Measurements from ENCODE around the gene SLC34A1.
"Not testable (repeated sequence)": the region's sequence is repeated elsewhere in the genome, so short reads cannot be mapped to it uniquely, and the experiment has no call there.

SLC34A1 gene

DNA sequence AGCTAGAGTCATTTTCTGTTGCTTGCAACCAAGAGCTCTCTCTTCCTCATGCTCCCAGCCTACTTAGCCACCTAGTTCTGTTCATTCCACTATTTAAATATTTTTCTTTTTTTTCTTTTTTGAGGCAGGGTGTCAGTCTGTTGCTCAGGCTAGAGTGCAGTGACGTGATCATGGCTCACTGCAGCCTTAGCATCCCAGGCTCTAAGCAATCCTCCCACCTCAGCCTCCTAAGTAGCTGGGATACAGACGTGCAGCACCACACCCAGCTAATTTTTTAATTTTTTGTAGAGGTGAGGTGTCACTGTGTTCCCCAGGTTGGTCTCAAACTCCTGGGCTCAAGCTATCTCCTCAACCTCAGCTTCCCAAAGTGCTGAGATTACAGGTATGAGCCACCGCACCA is 30.2 kb downstream of the SLC34A1 start:
- DNase-seq, result no peak

DNA sequence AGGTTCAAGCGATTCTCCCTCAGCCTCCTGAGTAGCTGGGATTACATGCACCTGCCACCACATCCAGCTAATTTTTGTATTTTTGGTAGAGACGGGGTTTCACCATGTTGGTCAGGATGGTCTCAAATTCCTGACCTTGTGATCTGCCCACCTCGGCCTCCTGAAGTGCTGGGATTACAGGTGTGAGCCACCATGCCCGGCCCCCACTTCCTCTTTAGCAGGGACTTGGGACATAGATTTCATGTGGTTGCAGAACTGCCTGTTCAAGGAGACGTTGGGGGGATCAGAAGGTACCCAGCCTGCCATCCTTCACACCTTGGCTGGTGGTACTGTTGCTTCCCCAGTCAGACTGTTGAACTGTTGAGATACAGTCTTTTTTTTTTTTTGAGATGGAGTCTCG is 32.8 kb downstream of the SLC34A1 start:
- not testable (repeated sequence) for DNase-seq

DNA sequence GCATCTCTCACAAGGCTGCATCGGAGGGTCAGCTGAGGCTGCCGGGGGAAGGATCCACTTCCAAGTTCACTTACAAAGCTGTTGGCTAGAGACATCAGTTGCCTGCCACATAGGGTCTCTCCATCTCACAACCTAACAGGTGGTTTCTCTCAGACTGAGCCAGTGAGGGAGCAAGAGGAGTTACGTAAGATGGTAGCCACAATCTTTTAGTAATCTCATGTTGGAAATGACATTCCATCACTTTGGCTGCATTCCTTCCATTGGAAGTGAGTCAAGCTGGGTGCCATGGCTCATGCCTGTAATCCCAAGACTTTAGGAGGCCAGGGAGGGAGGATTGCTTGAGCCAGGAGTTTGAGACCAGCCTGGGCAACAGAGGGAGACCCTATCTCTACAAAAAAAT is 34.8 kb downstream of the SLC34A1 start:
- no peak for DNase-seq

DNA sequence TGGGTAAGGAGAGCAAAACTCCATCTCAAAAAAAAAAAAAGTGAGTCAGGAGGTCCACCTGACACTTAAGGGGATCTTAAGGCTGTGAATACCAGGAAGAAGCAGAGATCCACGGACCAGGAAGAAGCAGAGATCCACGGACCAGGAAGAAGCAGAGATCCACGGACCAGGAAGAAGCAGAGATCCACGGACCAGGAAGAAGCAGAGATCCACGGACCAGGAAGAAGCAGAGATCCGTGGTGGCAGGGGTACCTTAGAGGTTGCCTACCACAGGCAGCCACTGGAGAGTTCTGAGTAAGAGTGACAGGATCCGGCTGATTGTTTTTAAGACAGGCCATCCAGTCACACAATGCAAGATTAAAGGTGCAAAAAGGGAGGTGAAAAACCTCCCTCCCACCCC is 36.2 kb downstream of the SLC34A1 start:
- not testable (repeated sequence) for DNase-seq

DNA sequence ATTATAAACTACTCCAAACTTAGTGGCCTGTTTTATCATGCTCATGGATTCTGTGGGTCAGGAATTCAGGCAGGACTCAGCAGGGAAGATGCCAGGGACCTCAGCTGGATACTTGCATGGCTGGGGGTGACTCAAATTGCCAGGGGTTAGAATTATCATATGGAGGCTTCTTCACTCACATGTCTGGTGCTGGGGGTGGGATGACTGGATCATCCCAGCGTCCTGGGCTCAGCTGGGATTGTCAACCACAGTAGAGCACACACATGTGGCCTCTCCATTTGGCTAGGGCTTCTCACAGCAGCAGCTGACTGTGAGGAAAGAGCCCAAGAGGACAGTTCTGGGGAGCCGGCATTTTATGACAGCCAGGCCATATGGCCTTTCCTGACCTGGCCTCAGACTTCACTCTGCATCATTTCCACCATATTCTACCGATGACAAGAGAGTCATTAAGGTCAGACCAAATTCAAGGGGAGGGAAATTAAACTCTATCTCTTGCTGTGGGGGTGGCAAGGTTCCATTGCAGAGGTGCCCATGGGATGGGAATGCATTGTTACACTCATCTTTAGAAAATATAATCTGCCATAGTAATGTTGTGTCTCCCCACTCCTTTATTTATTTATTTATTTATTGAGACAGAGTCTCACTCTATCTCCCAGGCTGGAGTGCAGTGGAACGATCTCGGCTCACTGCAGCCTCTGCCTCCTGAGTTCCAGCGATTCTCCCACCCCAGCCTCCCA is 37.0 kb downstream of the SLC34A1 start:
- no peak for DNase-seq

DNA sequence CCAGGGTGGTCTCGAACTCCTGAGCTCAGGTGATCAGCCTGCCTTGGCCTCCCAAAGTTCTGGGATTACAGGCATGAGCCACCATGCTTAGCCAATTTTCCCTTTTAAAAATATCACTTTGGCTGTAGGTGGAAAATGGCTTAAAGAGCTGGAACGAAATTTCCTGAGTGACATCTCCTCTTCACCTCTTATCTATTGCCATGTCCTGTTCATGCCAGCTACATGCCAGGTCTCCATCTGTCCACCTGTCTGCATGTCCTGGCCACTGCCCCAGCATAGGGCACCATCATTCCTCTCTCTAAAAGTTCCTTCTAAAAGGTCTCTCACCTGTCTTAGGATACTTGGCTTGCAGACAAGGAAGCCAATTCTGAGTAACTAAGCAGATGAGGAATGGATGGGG is 39.4 kb downstream of the SLC34A1 start:
- DNase-seq, result no peak

DNA sequence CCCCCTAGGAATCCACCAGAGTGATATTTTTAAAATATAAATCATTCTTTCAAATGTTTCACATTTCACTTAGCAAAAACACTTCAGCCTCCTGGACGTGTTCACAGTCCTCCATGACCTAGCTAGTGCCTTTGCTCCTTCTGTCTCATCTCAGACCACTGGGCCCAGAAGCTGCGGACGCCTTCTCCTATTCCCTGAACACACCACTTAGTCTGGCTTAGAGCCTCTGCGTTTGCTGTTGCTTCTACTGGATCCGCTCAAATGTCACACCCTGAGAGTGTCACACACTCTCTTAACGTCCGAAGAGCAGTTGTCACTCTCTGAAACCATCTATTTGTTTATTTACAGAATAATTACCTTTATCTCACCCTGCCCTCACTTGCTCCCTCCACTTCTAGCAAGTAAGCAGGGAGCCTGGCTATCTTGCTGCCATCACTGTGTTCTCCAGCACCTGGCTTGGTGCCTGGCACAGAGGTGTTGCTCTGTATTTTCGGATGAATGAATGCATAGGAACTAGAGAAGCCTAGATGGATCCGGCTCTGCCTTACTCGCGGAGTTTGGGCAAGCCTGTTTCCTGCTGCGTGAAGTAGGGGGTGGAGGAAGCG is 41.1 kb downstream of the SLC34A1 start:
- DNase-seq, result peak; percentile 43

DNA sequence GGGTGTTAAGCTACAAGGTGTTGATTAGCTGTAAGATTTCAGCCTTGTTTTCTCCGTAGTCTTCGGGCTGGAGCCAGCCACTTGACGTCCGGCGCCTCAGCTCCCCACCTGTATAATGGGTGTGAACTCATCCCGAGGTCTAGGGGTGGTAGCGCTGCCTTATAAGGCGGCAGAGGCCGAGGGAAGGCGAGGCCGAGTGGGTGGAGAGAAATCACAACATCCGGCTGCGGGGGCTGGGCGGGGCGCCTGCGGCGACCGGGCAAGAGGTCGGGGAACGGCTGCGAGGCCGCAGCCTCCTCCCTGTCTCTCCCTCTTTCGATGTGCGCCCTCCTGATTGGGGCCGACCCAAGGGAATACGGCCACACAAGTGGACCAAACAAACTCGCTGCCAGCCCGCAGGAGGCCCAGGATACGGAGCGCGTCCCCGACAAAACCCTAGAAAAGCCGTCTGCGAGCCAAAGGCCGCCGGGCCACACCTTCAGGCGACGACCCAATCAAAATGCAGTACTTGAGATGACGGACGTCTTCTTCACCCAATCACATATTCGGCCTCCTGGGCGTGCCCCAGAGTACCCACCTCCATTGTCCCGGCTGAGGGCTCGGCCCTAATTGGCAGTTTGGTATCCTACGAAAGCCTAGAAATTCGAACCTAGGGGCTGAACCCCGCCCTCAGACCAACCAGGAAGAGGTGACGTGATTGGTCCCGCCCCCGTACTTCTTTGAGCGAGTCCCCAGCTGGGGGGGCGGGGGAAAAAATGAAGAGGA is 41.7 kb downstream of the SLC34A1 start:
- peak; percentile 100 for DNase-seq

DNA sequence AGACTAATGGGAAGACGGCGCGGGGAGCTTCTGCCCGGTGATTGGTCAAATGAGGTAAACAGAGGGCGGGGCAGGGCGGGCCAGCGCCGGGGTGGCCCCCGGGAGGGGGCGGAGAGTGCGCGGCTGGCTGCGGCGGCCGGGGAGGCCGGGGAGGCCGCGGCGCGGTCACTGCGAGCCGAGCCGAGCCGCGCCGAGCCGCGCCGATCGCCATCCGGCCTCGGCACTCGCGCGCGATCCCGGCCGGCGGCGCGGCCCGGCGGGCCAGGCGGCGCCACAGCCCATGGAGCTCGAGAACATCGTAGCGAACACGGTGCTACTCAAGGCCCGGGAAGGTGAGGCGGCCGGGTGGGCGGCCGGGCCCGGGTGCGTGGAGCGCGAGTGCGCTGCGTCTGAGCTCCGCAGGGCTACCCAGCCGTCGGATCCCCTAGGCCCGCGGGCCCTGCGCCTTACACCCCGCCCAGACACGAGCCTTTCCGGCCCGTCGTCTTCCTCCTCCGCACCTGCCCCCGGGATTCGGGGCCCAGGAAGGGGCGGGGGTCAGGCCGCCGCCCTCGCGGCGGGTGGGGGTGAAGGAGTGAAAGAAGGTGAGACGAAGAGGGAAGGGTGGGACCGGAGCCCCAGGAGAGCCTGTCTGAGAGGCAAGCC is 42.5 kb downstream of the SLC34A1 start, which contains the start of gene GRK6:
GRK6 (plus strand) TSS at position 111 of the 645 bp plus-strand sequence; CDS start at position 281, 170 bp downstream.
- peak; percentile 61 for DNase-seq

DNA sequence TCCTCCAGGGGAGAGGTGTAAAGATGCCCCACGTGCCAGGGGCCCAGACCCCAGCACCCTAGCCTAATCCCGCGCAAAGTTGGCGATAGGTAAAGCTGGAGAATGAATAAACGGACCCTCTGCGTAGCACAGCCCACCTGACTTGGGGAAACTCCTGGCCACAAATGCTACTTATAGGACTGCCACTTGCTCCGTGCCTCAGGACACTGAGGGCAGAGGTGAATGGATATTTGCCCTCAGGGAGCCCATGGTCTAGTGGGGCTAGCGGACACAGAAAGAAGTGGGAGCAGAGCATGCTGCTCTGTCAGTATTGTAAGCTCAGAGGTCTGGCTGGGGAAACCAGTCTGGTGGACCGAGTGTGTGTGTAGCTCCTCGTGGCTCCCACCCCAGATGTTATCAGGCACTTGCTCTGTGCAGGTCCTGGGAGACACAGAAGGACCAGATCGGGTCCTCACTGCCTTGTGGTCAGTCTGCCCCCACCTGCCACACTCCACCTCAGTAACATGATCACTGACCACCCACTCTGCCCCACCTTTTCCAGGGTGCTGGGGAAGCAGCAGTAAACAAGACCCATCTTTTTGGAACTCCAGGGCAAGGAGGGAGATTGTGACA is 43.1 kb downstream of the SLC34A1 start:
- DNase-seq, result no peak

DNA sequence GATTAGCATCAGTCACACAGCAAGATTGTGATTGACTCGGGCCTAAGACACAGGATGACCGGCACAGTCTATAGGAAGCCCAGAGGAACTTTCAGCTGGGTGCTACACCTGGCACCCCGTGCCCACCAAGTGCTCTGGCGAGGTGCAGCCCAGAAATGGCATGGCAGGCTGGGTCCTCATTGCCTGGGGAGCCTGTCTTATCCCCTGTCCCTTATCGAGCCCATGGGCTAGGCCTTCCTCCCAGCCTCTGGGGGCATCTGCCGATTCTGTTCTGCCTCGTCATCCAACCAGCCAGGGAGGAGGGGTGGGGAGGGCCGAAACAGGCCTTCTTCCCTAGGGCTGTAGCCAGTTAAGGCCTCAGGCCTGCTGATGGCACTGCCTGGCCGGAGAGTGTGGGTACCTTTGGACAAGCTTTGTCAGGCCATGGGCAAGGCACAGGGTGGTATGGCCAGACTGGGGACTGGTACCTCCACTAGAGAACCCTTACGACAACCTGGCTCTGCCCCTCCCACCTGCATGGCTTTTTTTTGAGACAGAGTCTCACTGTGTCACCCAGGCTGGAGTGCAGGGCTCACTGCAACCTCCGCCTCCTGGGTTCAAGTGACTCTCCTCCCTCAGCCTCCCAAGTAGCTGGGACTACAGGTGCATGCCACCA is 43.8 kb downstream of the SLC34A1 start:
- DNase-seq, result no peak

DNA sequence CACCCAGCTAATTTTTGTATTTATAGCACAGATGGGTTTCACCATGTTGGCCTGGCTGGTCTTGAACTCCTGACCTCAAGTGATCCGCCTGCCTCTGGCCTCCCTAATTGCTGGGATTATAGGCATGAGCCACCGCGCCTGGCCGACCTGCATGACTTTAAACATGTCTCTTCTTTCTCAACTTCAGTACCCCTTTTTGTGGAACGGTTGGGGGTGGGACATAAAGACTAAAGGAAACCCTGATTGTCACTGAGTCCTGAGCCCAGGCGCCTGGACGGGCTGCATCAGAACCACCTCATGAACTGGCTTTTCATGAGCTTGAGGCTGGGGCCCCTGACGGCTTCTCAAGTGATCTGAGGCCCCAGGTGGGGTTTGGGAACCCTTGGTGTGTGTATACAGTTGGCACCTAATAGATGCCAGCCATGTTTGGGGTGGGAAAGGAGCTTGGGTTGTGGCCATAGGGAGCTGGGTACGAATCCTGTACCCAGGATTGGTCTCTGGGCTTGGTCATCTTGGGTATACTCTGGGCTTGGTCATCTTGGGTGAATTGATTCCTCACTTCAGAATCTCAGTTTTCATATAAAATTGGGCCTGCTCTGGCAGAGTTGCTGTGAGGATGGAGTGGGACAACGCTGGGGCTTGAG is 44.5 kb downstream of the SLC34A1 start:
- DNase-seq, result no peak

DNA sequence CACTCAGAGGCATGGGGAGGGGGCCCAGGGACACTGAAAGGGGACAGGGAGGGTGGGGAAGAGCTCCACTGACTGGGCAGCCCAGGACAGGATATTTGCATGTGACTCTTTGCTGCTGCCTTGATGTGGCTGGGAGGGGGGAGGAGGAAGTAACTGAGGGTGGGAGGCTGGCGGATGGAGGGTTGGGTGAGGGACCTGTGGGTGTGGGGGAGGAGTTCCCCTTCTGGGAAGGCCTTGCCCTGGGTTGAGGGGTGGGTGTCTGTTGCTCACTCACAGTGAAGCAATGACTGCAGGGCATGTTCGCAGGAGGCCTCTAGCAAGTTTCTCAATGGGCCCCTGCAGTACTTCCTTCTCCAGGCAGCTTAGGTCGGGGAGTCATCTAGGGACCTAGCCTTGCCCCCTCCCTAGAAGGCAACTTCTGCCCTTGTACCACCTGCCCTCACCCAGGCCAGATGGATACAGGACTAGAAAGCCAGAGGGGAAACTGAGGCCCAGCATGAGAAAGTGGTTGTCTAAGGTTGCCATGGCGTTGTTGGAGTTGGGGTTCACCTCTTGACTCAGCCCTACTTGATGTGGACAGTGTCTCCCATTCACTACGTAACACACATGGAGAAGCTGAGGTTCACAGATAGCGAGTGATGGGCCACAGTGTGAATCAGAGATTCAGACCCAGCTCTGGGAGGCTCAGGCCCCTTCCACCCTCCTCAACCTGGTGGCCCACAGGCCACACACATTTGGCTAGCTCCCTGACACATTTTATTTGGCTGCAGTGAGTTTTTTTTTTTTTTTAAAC is 45.2 kb downstream of the SLC34A1 start:
- no peak for DNase-seq

DNA sequence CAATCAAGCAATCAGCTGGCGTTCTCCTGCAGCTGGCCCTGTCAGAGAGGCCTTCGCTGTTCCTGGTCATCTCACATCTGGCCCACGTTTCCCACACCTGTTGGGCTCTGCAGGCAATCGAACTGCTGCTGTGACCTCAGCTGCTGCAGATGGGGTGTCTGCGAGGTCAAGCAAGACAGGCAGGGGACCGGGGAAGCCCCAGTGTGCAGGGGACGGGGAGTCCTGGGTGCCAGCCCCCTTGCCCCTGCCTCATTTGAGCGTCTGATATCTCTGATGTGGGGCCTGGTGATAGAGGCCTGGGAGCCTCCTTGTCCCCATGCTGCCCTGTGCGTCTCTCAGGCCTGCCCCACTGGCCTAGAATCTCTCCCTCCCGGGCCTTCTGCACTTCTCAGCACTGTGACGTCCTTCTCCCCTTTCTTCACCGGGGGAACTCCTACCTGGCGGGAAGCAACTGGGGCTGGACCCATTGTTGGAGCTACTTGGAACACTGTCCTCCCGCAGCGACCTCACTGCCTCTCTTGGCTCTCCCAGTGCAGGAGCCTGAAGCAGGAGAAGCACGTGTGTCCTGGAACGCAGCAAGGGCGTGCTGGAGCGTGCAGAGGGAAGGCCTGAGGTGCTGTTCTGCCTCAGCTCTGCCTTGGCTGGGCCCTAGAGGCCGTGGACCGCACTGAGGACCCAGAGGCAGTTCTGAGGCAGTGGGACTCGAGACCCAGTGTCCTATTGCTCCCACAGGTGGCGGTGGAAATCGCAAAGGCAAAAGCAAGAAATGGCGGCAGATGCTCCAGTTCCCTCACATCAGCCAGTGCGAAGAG is 46.1 kb downstream of the SLC34A1 start:
- DNase-seq, result no peak

DNA sequence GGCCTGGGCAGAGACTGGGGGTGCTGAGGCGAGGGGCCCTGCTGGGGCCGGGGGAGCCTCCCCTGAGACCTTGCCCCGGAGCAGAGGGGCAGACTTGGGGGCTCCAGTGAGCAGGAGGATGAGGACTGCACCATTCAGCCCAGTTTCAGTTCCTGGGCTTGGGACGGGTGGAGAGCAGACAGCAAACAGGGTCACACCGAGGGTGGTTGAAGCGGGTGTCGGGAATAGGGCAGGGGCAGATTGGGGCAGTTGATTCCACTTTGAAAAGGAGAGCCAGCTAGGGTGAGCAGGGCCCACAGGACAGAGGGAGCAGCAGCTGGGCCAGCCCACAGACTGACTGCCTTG is 46.7 kb downstream of the SLC34A1 start:
- DNase-seq, result no peak

DNA sequence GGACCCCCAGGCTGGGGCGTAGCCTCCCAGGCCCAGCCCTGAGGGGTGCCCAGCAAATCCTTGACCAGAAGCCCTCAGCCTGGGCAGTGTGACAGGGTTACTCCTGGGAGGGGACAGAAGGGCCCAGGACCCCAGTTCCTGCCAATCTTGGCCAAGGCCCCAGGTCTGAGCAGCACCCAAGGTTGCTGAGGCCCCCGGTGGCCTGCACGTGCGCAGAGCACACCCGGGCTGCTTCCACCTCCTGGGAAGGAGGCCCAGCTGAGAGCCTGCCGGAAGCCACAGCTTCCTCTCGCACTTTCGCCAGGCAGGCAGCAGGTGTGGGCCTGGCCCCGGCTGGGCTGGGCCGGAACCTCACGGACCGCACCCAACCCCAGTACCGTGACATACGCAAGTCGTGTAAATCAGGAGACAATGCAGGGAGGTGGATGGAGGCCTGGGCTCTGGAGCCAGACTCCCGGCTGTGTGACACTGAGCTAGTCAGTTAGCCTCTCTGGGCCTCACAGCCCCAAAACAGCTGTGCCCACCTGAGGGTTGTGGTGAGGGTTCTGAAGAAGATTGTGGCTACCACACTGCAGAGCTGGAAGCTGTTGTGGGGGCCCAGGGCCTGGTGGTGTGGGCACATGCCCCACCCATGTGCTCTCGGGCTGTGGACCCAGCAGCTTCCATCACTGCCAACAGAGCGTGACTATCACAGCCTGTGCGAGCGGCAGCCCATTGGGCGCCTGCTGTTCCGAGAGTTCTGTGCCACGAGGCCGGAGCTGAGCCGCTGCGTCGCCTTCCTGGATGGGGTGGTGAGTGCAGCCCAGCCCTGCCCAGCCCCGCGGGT is 47.3 kb downstream of the SLC34A1 start:
- no peak for DNase-seq

DNA sequence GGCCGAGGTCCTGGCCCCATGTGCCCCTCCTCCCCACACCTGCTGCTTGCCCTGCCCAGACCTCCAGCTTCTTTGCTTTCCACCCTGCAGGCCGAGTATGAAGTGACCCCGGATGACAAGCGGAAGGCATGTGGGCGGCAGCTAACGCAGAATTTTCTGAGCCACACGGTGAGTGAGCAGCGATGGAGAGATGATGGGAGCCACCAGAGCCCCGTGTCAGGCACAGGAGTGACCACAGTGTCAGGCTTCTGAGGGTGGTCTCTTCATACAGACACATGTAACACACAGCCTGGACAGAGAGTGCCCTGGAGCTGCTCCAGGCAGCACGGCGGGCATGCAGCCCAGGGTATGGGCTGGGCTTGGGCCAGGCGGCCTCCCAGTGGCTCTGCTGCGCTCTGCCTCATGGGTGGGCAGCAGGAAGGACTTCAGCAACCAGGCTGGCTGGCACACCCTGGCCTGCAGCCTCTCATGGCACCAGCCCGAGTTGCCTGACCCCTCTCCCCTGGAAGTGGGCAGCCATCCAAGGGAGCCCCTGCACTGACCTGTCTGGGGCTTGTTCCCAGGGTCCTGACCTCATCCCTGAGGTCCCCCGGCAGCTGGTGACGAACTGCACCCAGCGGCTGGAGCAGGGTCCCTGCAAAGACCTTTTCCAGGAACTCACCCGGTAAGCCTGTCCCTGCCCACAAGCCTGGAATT is 48.1 kb downstream of the SLC34A1 start:
- no peak for DNase-seq

DNA sequence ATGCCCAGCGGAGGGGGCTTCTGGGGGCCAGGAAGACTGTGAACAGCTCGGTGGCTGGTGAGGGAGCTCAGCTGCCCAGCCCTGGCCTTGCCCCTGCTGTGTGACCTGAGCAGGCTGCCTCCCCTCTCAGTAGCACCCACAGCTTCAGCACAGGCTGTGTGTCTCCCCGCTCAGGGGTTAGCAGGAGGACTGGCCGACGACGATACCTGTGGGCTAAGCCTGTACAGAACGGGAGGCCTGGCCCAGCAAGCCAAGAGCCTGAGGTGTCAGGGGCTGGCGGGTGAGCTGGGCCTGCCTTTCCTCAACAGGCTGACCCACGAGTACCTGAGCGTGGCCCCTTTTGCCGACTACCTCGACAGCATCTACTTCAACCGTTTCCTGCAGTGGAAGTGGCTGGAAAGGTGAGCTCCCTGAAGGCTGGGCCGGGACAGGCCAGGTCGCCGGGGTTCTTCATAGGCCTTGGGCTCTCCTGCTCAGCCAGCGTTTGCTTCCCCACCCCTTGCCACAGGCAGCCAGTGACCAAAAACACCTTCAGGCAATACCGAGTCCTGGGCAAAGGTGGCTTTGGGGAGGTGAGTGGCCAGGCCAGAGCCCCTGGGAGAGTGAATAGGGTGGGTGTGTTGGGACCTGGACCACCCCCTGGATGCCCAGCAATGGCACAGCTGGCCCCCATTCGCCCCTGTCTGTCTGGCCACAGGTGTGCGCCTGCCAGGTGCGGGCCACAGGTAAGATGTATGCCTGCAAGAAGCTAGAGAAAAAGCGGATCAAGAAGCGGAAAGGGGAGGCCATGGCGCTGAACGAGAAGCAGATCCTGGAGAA is 48.8 kb downstream of the SLC34A1 start:
- no peak for DNase-seq
